ENCODE results near the gene BATF3.
"Not testable (repeated sequence)": the region's sequence is repeated elsewhere in the genome, so short reads cannot be mapped to it uniquely, and the experiment has no call there.

BATF3 gene, protein sequence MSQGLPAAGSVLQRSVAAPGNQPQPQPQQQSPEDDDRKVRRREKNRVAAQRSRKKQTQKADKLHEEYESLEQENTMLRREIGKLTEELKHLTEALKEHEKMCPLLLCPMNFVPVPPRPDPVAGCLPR

DNA sequence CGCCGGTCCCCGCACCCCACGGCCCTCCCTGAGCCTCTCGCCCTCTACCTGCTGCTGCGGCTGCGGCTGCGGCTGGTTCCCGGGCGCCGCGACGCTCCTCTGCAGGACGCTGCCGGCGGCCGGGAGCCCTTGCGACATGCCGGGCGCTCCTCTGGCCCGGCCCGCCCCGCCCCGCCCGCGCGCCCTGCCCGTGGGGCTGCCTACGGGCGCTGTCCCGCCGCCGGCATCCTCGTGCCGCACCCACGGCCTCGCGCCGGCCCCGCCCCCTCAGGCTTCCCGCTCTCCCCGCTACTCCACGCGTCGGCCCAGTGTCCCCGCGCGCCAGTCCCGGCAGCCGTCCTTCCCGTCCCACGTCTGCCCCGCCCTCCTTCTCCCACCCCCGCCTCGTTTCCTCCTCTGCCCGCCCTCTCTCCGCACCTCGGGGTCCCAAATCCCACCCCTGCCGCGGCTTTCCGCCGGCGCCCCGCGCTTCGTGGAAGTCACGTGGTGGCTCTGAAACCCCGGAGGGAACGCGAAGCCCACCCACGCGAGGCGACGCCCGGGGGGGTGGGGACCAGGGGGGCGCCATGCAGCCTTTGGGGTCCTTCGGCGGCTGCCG is at the start of gene BATF3:
Gene BATF3, minus strand, starts transcription at position 216 of the 598 bp plus-strand sequence. Its CDS starts 78 bp downstream, at position 138.
- DNase-seq = peak; percentile 26

GRCh38 chr1:212746546-212746945 is 46.9 kb upstream of the BATF3 start:
- DNase-seq = no peak

DNA sequence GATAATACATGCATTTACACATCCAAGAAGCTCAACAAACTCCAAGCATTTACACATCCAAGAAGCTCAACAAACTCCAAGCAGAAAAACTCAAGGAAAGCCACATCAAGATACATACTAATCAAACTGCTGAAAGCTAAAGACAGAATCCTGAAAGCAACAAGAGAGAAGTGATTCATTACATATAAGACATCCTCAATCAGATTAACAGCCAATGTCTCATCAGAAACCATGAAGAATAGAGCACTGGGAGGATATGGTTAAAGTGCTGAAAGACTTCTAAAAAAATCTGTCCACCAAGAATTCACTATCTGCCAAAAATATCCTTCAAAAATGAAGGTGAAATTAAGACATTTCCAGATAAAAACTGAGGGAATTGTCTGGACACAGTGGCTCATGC is 45.7 kb upstream of the BATF3 start:
- DNase-seq = no peak

- no peak for DNase-seq
Observed at GRCh38 chr1:212743901-212744475, 44.3 kb upstream of the BATF3 start.

- no peak for DNase-seq
Observed at GRCh38 chr1:212738330-212738729, 38.7 kb upstream of the BATF3 start.

GRCh38 chr1:212737559-212737958 is 37.9 kb upstream of the BATF3 start:
- no peak for DNase-seq

DNA sequence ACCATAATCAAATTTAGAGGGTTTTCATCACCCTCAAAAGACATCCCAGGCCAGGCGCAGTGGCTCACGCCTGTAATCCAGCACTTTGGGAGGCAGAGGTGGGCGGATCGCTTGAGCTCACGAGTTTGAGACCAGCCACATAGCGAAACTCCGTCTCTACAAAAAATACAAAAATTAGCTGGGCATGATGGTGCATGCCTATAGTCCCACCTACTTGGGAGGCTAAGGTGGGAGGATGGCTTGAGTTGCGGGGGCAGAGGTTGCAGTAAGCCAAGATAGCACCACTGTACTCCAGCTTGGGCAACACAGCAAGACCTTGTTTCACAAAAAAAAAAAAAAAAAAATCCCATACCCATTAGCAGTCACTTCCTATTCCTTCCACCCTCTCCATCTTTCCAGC is 33.5 kb upstream of the BATF3 start:
- no peak for DNase-seq

DNA sequence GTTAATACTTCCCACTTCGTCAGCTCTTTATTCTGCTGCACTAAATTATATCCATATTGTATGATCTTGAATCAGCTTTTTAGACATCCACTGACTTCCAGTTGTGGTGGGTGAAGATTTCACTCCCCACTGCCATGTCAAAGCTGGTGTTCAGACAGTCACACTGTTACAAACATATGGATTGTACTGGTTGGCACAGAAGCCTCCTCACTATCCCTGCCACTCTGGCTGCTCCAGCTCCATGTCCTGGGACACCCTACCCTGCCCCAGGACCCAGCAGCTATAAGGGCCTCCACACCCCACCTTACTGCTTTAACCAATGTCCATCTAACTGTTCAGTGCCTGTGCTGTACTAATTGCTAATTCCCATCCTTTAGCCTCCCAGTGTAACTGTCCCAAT is 32.0 kb upstream of the BATF3 start:
- DNase-seq = no peak

GRCh38 chr1:212728606-212729005 is 29.0 kb upstream of the BATF3 start:
- no peak for DNase-seq

DNA sequence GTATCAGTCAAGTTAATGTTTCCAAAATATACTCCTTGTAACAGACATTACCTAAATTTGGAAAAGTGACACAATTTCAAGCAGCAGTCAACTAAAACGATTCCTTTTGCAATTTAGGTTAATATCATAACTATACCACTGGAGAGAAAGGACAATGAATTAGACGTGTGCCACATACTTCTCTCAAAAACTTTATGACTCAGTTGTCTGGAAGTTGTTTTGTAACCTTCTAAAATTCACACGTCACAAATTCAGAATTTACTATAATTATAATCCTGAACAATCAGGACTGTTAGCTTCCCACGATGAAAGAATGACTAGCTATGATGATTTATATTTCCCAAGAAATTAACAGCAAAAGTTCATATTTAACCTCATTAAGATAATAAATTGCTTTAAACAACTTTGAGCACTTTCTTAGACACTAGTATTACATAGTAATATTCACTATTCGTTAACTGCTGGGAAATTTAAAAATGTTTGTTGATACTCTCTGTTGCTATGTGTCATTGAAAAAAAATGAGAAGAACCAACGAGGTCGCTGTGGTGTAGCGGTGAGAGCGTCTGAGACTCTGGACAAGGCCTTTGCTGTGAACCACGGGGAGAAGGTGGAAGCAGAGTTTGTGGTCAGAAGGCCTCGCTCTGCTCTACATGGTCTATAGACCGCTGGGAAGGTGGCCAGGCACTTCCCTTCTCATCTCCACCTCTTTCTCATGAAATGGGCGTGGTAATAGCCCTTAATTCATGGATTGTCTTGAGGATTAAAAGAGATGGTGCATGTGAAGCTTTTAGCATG is 27.9 kb upstream of the BATF3 start:
- peak; percentile 32 for DNase-seq

DNA sequence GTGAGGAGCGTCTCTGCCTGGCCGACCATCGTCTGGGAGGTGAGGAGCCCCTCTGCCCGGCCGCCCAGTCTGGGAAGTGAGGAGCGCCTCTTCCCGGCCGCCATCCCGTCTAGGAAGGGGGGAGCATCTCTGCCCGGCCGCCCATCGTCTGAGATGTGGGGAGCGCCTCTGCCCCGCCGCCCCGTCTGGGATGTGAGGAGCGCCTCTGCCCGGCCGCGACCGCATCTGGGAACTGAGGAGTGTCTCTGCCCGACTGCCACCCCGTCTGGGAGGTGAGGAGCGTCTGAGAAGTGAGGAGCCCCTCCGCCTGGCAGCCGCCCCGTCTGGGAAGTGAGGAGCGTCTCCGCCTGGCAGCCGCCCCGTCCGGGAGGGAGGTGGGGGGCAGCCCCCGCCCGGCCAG is 25.0 kb upstream of the BATF3 start:
- DNase-seq = not testable (repeated sequence)

DNA sequence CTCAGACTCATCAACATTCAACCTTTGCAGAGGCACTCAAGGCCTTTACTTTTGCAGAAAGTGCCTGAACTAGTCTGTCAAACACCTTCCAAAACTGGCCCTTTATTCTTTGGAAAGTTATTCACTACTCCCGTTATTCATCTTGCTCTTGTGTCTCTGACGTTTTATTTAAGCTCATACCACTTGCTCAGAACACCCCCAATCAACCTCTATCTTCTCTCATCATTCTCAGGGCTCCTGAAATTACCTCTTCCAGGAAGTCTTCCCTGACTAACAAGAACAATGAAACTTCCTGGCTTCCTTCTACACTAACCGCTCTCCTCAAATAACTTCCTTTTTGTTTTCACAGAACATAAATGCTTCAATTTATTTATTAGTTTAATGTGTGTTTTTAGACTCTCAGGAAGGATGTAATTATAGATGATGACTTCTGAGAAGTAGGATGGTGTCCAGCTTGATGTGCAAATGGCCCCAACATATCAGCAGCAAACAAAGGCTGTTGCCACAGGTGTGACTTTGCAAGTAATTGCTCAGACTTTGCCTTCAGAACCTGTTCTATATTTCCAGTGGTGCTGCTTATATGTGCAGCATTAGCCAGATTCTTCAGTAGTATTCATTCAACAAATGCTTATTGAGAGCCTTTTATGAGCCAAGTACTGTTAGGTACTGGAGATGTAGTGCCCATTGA is 22.8 kb upstream of the BATF3 start:
- no peak for DNase-seq

GRCh38 chr1:212721388-212722247 is 22.0 kb upstream of the BATF3 start:
- peak; percentile 38 for DNase-seq

DNA sequence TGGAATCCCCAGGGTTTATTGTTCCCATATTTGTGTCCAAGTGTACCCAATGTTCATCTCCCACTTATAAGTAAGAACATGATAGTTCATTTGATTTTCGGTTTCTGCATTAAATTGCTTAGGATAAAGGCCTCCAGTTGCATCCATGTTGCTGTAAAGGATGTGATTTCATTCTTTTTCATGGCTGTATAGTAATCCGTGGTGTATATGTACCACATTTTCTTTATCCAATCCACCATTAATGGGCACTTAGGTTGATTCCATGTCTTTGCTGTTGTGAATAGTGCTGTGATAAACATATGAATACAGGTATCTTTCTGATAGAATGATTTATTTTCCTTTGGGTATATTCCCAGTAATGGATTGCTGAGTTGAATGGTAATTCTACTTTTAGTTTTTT is 20.0 kb upstream of the BATF3 start:
- no peak for DNase-seq

DNA sequence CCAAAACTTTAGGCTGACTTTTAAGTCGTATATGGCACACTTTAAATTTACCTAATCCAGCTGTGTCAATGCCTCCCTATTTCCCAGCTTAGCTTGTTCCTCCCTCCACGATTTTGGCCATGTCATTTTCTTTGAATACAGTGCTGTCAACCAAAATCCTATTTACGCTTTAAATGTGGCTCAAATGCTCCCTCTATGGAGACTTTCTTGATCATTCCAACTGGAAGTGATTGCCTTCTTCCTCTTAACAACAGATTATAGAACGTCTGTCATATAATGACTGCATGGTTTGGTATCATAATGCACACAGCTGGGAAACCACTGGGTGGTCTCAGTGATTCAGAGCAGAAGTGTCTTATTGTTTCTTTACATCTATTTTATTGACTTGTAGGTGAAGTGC is 18.9 kb upstream of the BATF3 start:
- DNase-seq = no peak

DNA sequence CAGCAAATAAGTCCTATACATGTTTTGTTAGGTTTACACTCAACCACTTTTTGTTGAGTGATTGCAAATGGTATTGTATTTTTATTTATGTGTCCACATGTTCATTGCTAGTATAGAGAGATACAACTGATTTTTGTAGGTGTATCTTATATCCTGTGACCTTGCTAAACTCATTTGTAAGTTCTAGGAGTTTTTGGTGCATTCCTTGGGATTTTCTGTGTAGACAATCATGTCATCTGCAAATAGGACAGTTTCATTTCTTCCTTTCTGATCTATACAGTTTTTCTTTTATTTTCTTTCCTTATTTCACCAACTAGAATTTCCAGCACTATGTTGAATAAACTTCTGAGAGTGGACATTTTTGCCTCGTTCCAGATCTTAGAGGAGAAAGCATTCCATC is 16.5 kb upstream of the BATF3 start:
- DNase-seq = no peak

GRCh38 chr1:212713465-212714136 is 14.0 kb upstream of the BATF3 start:
- no peak for DNase-seq

GRCh38 chr1:212712451-212713303 is 13.0 kb upstream of the BATF3 start:
- DNase-seq = no peak

GRCh38 chr1:212711974-212712373 is 12.3 kb upstream of the BATF3 start:
- DNase-seq = not testable (repeated sequence)

DNA sequence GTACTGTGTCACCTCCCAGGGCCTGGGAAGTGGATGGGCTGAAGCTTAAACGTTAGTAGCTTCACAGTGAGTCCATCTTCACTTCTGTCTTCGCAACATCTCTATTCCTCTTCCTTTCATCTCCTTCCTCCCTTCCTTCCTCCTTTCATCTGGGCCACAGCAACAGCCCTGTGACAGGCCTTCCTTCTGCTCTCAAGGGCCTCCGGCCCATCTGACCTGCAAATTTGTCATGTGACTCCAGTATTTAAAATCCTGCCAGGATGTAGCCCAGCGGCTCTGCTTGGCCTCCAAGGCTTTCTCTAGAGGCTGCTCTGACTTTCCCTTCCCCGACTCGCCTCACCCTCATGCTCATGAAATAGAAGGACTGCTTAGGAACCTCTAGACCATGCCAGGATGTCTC is 10.9 kb upstream of the BATF3 start:
- no peak for DNase-seq
